HEK293 (cell line): ENCODE measurements around the gene NHSL2.
A peak's percentile ranks its signal among the peaks of the same experiment; 100 is the strongest.

Experiments
- CTCF ChIA-PET: fragments of 350-600 bp; formaldehyde crosslinking; extraction: SDS; loops from one replicate; lab custom pipeline; 2021; ENCODE audit warnings: antibody characterized with exemption; lab: Yijun Ruan, JAX
- POLR2A ChIA-PET: fragments of 300-600 bp; formaldehyde crosslinking; extraction: SDS; loops from one replicate; lab custom pipeline; 2020; ENCODE audit warnings: antibody characterized with exemption, inconsistent platforms; lab: Yijun Ruan, JAX
- H3K27ac ChIP-seq: fragments of 200-500 bp; sonication (Bioruptor generic); 2 replicates; pipeline ENCODE4 v1.5.1; 2014; ENCODE audit warnings: low read depth, low read length, control low read depth, inconsistent platforms; ENCODE audit errors: extremely low read depth
- H3K36me3 ChIP-seq, 2 experiments: fragments of 200-500 bp in 1 of 2; sonication (Bioruptor generic) in 1 of 2; 1 replicate in 1 of 2; 2 replicates in 1 of 2; pipeline ENCODE4 v1.5.1; 2014 to 2017; ENCODE audit warnings: inconsistent platforms in 2 of 2, low read length in 2 of 2; ENCODE audit not compliant: control insufficient read depth in 2 of 2, insufficient read depth in 1 of 2
- H3K4me1 ChIP-seq: fragments of 200-500 bp; sonication (Bioruptor generic); 2 replicates; pipeline ENCODE4 v1.5.1; 2014; ENCODE audit warnings: mild to moderate bottlenecking, low read length, inconsistent platforms; ENCODE audit not compliant: control insufficient read depth, insufficient read depth
- H3K4me3 ChIP-seq: 2 replicates; pipeline ENCODE4 v1.5.1; 2011; ENCODE audit warnings: low read depth, mild to moderate bottlenecking, control low read depth, low read length, moderate library complexity
- H3K9me3 ChIP-seq: fragments of 200-500 bp; sonication (Bioruptor generic); 2 replicates; pipeline ENCODE4 v1.5.1; 2014; ENCODE audit warnings: low read depth, low read length, inconsistent platforms; ENCODE audit not compliant: control insufficient read depth, insufficient read depth
- ELK4 ChIP-seq: IDR thresholded peaks from 2 replicates; pipeline ENCODE4 v1.6.1; 2011; ENCODE audit warnings: mild to moderate bottlenecking, low read depth, low read length, borderline replicate concordance
- REPIN1 ChIP-seq: fragments of 450-650 bp; formaldehyde crosslinking; IDR thresholded peaks from 2 replicates; pipeline ENCODE4 v1.5.1; 2017; ENCODE audit warnings: missing biosample characterization, missing genetic modification characterization, low read depth
- REST ChIP-seq: fragments of 450-650 bp; formaldehyde crosslinking; IDR thresholded peaks from 2 replicates; pipeline ENCODE4 v1.5.1; 2016; ENCODE audit warnings: missing biosample characterization, missing genetic modification characterization
- TRIM28 ChIP-seq: IDR thresholded peaks from 2 replicates; pipeline ENCODE4 v1.6.1; 2011; ENCODE audit warnings: low read length, control low read depth, borderline replicate concordance
- ZBTB11 ChIP-seq: fragments of 450-650 bp; formaldehyde crosslinking; conservative IDR thresholded peaks from 2 replicates; pipeline ENCODE4 v1.5.1; 2016; ENCODE audit warnings: low read depth, missing biosample characterization, missing genetic modification characterization
- ZBTB17 ChIP-seq: fragments of 450-650 bp; formaldehyde crosslinking; IDR thresholded peaks from 2 replicates; pipeline ENCODE4 v1.5.1; 2016; ENCODE audit warnings: missing biosample characterization, missing genetic modification characterization
- ZBTB21 ChIP-seq: fragments of 450-650 bp; formaldehyde crosslinking; IDR thresholded peaks from 2 replicates; pipeline ENCODE4 v1.5.1; 2017; ENCODE audit warnings: missing biosample characterization, missing genetic modification characterization
- ZBTB6 ChIP-seq: fragments of 450-650 bp; formaldehyde crosslinking; IDR thresholded peaks from 2 replicates; pipeline ENCODE4 v1.5.1; 2017; ENCODE audit warnings: missing biosample characterization, missing genetic modification characterization
- ZBTB8A ChIP-seq: fragments of 450-650 bp; formaldehyde crosslinking; IDR thresholded peaks from 2 replicates; pipeline ENCODE4 v1.5.1; 2016; ENCODE audit warnings: missing biosample characterization, missing genetic modification characterization
- ZNF19 ChIP-seq: fragments of 450-650 bp; formaldehyde crosslinking; IDR thresholded peaks from 2 replicates; pipeline ENCODE4; 2016; ENCODE audit warnings: missing biosample characterization, missing genetic modification characterization, low read depth
- ZNF211 ChIP-seq: fragments of 450-650 bp; formaldehyde crosslinking; IDR thresholded peaks from 2 replicates; pipeline ENCODE4 v1.5.1; 2016; ENCODE audit warnings: low read depth, missing biosample characterization, missing genetic modification characterization
- ZNF391 ChIP-seq: fragments of 450-650 bp; formaldehyde crosslinking; IDR thresholded peaks from 2 replicates; pipeline ENCODE4 v1.5.1; 2016; ENCODE audit warnings: low read depth, missing biosample characterization, missing genetic modification characterization, borderline replicate concordance
- ZNF514 ChIP-seq: fragments of 450-650 bp; formaldehyde crosslinking; IDR thresholded peaks from 2 replicates; pipeline ENCODE4 v1.5.1; 2016; ENCODE audit warnings: missing biosample characterization, missing genetic modification characterization
- ZNF629 ChIP-seq: fragments of 450-650 bp; formaldehyde crosslinking; IDR thresholded peaks from 2 replicates; pipeline ENCODE4 v1.5.1; 2017; ENCODE audit warnings: missing biosample characterization, missing genetic modification characterization
- ZNF639 ChIP-seq: fragments of 450-650 bp; formaldehyde crosslinking; IDR thresholded peaks from 2 replicates; pipeline ENCODE4 v1.5.1; 2016; ENCODE audit warnings: missing biosample characterization, missing genetic modification characterization

The NHSL2 gene

GRCh38 chrX:72176981-72177380, 266.3 kb downstream of the NHSL2 start:
- Histone ChIP-seq H3K27ac (no peak overlapping the region), H3K4me3 (no peak overlapping the region), H3K36me3 (no peaks in the 10 kb centered on the region), H3K9me3 (no peaks in the 10 kb centered on the region), H3K4me1 (no peaks in the 10 kb centered on the region; the same call in 1 of the 2 replicates)
- TF ChIP-seq ELK4: no peak
- TF ChIP-seq ZBTB17 (tag by site-specific recombination): no peak
- no peak for TF ChIP-seq ZNF629 (tag by site-specific recombination)
- no peak for TF ChIP-seq ZNF514 (tag by site-specific recombination)
- no peak for TF ChIP-seq REPIN1 (tag by site-specific recombination)
- TF ChIP-seq ZBTB8A (tag by site-specific recombination): no peak
- no peak for TF ChIP-seq ZBTB21
- POLR2A ChIA-PET: no interaction called here
- CTCF ChIA-PET: no interaction called here

- Histone ChIP-seq H3K27ac (peak overlapping the region; percentile 85), H3K36me3 (peaks cover 5 to 14% of the 10 kb centered on the region in 2 experiments), H3K4me1 (peaks cover 5% of the 10 kb centered on the region; the same call in 1 of the 2 replicates), H3K9me3 (no peaks in the 10 kb centered on the region), H3K4me3 (peak overlapping the region; percentile 68)
- no peak for TF ChIP-seq ZBTB11 (tag by site-specific recombination)
- 0 out of 2 replicates have a peak, but pooled peaks have one; percentile 8 for TF ChIP-seq ZNF19
- TF ChIP-seq ZBTB6 (tag by site-specific recombination): peak; percentile 54
- ChIA-PET CTCF (interaction anchor here (1.2 to 1.7 kb wide), 5 partner anchors 48 to 97 kb away, joined by 3 to 14 read pairs (median 3); partner anchors contain the start of gene RPS4X), POLR2A (interaction anchor here (0.5 to 2.5 kb wide), 21 partner anchors 10 to 1021 kb away, joined by 3 to 40 read pairs (median 4); partner anchors contain the start of genes ERCC6L, RPS4X, RTL5 and TAF1)
These were observed 269.9 kb downstream of the NHSL2 start for GRCh38 chrX:72180539-72180938.

GRCh38 chrX:72181178-72182125, 270.8 kb downstream of the NHSL2 start, which contains the start of gene PIN4:
TSS of gene PIN4 (plus strand) at chrX:72181757. CDS start at chrX:72181786, 29 bp downstream.
- CTCF ChIA-PET: interaction anchor here (0.5 to 1.7 kb wide), 13 partner anchors 9 to 209 kb away, joined by 3 to 14 read pairs (median 3); partner anchors contain the start of gene RPS4X
- Histone ChIP-seq H3K4me3 (peak within 1 kb of the TSS; percentile 68), H3K4me1 (peaks cover 5% of the 10 kb centered on the region; the same call in 1 of the 2 replicates), H3K36me3 (peaks cover 13 to 21% of the 10 kb centered on the region in 2 experiments), H3K27ac (peak within 1 kb of the TSS; percentile 85), H3K9me3 (no peaks in the 10 kb centered on the region)
- POLR2A ChIA-PET: interaction anchor here (0.5 to 2.5 kb wide), 31 partner anchors 9 to 1022 kb away, joined by 3 to 40 read pairs (median 4); partner anchors contain the start of genes ERCC6L, RPS4X, RTL5 and TAF1
- TF ChIP-seq ZNF639 (tag by site-specific recombination): peak; percentile 90
- TF ChIP-seq ZNF211 (tag by site-specific recombination): no peak
- no peak; the same call in 1 of the 2 replicates for TF ChIP-seq ZNF391 (tag by site-specific recombination)
- no peak for TF ChIP-seq TRIM28
- TF ChIP-seq ZBTB6 (tag by site-specific recombination): peak; percentile 84
- TF ChIP-seq REST: no peak
